Stimulated activated CD8-positive, alpha-beta memory T cell treated with anti-CD3 and anti-CD28 coated beads, Interleukin-4, amount 100 ng/mL, for 1 hour (primary cell): Measurements from ENCODE around the gene PPP1R9B.

Experiments
- DNase-seq, 2 donors: peaks; one replicate each; pipeline ENCODE4 v3.0.0-alpha.2; 2020; ENCODE audit warnings: low read depth in 2 of 2, low spot score in 1 of 2

The PPP1R9B gene

GRCh38 chr17:50094243-50094752, 56.2 kb downstream of the PPP1R9B start:
- DNase-seq = peak; percentile 83 to 93

GRCh38 chr17:50093807-50094206, 56.7 kb downstream of the PPP1R9B start:
- no peak for DNase-seq

GRCh38 chr17:50093246-50093645, 57.2 kb downstream of the PPP1R9B start:
- DNase-seq = no peak

- no peak for DNase-seq
Observed at GRCh38 chr17:50091918-50092285, 58.6 kb downstream of the PPP1R9B start.

GRCh38 chr17:50090971-50091917, 59.2 kb downstream of the PPP1R9B start:
- DNase-seq = no peak

- no peak for DNase-seq
Observed at GRCh38 chr17:50090071-50090470, 60.4 kb downstream of the PPP1R9B start.

DNA sequence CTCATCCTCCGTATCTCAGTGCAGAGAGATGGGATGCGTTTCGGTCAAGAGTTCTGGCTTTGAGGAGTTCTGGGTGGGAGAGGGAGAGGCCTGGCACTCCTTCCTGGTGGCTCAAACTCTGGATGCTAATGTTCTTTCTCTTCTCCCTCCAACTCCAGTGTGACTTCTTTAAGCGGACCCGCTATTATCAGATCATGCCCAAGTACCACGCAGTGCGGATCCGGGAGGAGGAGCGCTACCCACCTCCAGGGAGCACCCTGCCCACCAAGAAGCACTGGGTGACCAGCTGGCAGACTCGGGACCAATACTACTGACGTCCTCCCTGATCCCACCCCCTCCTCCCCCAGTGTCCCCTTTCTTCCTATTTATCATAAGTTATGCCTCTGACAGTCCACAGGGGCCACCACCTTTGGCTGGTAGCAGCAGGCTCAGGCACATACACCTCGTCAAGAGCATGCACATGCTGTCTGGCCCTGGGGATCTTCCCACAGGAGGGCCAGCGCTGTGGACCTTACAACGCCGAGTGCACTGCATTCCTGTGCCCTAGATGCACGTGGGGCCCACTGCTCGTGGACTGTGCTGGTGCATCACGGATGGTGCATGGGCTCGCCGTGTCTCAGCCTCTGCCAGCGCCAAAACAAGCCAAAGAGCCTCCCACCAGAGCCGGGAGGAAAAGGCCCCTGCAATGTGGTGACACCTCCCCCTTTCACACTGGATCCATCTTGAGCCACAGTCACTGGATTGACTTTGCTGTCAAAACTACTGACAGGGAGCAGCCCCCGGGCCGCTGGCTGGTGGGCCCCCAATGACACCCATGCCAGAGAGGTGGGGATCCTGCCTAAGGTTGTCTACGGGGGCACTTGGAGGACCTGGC, 61.3 kb downstream of the PPP1R9B start:
- no peak for DNase-seq

DNA sequence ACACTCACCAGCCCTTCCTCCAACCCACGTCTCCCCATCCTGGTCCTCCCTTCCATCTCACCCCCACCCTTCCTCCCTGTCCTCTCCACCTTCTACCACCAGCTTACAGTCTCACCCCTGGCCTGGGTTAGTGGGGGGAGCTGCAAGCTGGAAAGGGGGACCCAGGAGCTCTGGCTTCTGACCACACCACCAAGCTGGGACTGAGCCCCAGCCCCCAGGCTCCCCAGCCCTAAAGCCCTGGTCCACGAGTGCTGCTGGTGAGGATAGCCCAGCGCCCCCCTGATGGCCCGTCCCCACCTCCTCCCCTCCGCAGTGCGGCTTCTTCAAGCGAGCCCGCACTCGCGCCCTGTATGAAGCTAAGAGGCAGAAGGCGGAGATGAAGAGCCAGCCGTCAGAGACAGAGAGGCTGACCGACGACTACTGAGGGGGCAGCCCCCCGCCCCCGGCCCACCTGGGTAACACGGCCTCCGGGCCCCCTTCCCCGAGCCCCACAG, 62.5 kb downstream of the PPP1R9B start:
- DNase-seq = no peak

GRCh38 chr17:50087246-50087911, 63.1 kb downstream of the PPP1R9B start:
- DNase-seq = peak; percentile 46 to 53
